ENCODE measurements around the gene MAP2K4. TPM values are rescaled to one million over a fixed set of nuclear protein-coding genes. Genes with fewer than 3 reads are reported as not detected.

MAP2K4 gene
- total RNA-seq, 1 experiment from 2014 or later: 33.1 TPM

GRCh38 chr17:12088035-12088434 is 67.4 kb downstream of the MAP2K4 start:
- DNase-seq (ENCODE audit: low read depth): no peak

GRCh38 chr17:12089809-12090384 is 69.2 kb downstream of the MAP2K4 start:
- DNase-seq (ENCODE audit: low read depth): peak; percentile 79

GRCh38 chr17:12094336-12094735 is 73.7 kb downstream of the MAP2K4 start:
- DNase-seq (ENCODE audit: low read depth): no peak

GRCh38 chr17:12095522-12095921 is 74.8 kb downstream of the MAP2K4 start:
- no peak for DNase-seq (ENCODE audit: low read depth)

- DNase-seq (ENCODE audit: low read depth): peak; percentile 22
Observed at GRCh38 chr17:12097326-12097725, 76.6 kb downstream of the MAP2K4 start.

- DNase-seq (ENCODE audit: low read depth): no peak
Observed at GRCh38 chr17:12098568-12098967, 77.9 kb downstream of the MAP2K4 start.

GRCh38 chr17:12099412-12099811 is 78.7 kb downstream of the MAP2K4 start:
- DNase-seq (ENCODE audit: low read depth): no peak

- peak; percentile 30 for DNase-seq (ENCODE audit: low read depth)
Observed at GRCh38 chr17:12104831-12105230, 84.2 kb downstream of the MAP2K4 start.

GRCh38 chr17:12107905-12108304 is 87.2 kb downstream of the MAP2K4 start:
- DNase-seq (ENCODE audit: low read depth): peak; percentile 54

GRCh38 chr17:12110906-12111305 is 90.2 kb downstream of the MAP2K4 start:
- no peak for DNase-seq (ENCODE audit: low read depth)

GRCh38 chr17:12113156-12113555 is 92.5 kb downstream of the MAP2K4 start:
- DNase-seq (ENCODE audit: low read depth): no peak

- DNase-seq (ENCODE audit: low read depth): no peak
Observed at GRCh38 chr17:12114686-12115418, 94.2 kb downstream of the MAP2K4 start.

GRCh38 chr17:12116143-12116542 is 95.5 kb downstream of the MAP2K4 start:
- no peak for DNase-seq (ENCODE audit: low read depth)

- DNase-seq (ENCODE audit: low read depth): peak; percentile 10
Observed at GRCh38 chr17:12118617-12119016, 97.9 kb downstream of the MAP2K4 start.

GRCh38 chr17:12122075-12122474 is 101.4 kb downstream of the MAP2K4 start:
- no peak for DNase-seq (ENCODE audit: low read depth)

GRCh38 chr17:12127177-12127576 is 106.5 kb downstream of the MAP2K4 start:
- DNase-seq (ENCODE audit: low read depth): no peak

- no peak for DNase-seq (ENCODE audit: low read depth)
Observed at GRCh38 chr17:12127667-12128066, 107.0 kb downstream of the MAP2K4 start.

GRCh38 chr17:12128946-12129345 is 108.3 kb downstream of the MAP2K4 start:
- DNase-seq (ENCODE audit: low read depth): no peak

GRCh38 chr17:12133183-12133582 is 112.5 kb downstream of the MAP2K4 start:
- peak; percentile 0 for DNase-seq (ENCODE audit: low read depth)

- no peak for DNase-seq (ENCODE audit: low read depth)
Observed at GRCh38 chr17:12134101-12134500, 113.4 kb downstream of the MAP2K4 start.

GRCh38 chr17:12134587-12134986 is 113.9 kb downstream of the MAP2K4 start:
- no peak for DNase-seq (ENCODE audit: low read depth)

- no peak for DNase-seq (ENCODE audit: low read depth)
Observed at GRCh38 chr17:12136243-12136642, 115.6 kb downstream of the MAP2K4 start.

- DNase-seq (ENCODE audit: low read depth): no peak
Observed at GRCh38 chr17:12136646-12137045, 116.0 kb downstream of the MAP2K4 start.

Measured in LHCN-M2 (cell line).